ENCODE measurements around the gene ATP6V0A1. TPM values are rescaled to one million over a fixed set of nuclear protein-coding genes. Genes with fewer than 3 reads are reported as not detected.
A peak's percentile ranks its signal among the peaks of the same experiment; 100 is the strongest.

ATP6V0A1 gene
- total RNA-seq, 4 donors from 2014 or later, result 91.8 to 313 (median 115) TPM

DNA sequence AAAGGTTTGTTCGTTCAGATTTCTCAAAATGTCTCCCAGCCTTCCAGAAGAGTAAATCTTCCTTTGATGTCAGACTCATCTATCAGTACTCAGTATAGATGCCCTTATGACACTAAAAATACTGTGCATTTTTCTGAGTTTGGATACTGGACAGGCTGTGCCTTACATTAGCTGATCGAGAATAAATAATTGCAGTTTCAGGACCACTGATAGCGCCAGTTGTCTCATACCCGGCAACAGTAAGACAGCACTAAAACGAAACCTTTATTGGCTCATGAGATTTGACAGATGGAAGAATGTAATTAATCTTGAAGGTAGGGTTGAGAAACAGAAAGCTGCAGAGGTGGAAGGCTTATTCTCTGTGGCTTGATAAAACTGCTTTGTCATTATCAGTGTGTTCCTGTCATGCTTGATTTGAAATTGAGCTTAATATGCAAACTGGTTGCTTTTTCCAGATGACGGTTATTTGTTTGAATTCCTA, 1.2 kb downstream of the ATP6V0A1 start:
- Histone ChIP-seq H3K36me3 (peaks cover 0 to 3% (median 0%) of the 10 kb centered on the region in 4 donors), H3K9me3 (no peaks in the 10 kb centered on the region), H3K27me3 (no peaks in the 10 kb centered on the region), H3K4me3 (peak overlapping the region; percentile 3 to 85 (median 61)), H3K27ac (peak overlapping the region; percentile 94 to 99 (median 97)), H3K4me1 (peaks cover 17 to 57% (median 25%) of the 10 kb centered on the region in 4 donors)
- TF ChIP-seq, protein P1, sequence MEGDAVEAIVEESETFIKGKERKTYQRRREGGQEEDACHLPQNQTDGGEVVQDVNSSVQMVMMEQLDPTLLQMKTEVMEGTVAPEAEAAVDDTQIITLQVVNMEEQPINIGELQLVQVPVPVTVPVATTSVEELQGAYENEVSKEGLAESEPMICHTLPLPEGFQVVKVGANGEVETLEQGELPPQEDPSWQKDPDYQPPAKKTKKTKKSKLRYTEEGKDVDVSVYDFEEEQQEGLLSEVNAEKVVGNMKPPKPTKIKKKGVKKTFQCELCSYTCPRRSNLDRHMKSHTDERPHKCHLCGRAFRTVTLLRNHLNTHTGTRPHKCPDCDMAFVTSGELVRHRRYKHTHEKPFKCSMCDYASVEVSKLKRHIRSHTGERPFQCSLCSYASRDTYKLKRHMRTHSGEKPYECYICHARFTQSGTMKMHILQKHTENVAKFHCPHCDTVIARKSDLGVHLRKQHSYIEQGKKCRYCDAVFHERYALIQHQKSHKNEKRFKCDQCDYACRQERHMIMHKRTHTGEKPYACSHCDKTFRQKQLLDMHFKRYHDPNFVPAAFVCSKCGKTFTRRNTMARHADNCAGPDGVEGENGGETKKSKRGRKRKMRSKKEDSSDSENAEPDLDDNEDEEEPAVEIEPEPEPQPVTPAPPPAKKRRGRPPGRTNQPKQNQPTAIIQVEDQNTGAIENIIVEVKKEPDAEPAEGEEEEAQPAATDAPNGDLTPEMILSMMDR (IDR thresholded peaks at IDR 0.05), result no peak
- peak in 1 of 3 donors; percentile 8 for TF ChIP-seq POLR2AphosphoS5 (IDR thresholded peaks at IDR 0.05)
- no peak for TF ChIP-seq POLR2A (IDR thresholded peaks at IDR 0.05)
- intact Hi-C loops (cut with DNase I; ENCODE audit: low total_unique reads), result no loop called here
- 13% methylated on average over 4 to 6 of the region's 6 CpGs for WGBS, 2 donors (ENCODE audit: low coverage in 1 of 2)
- in situ Hi-C loops (cut with MboI; ENCODE audit: low pct_ligation_motif_present in 1 of 4, low pct_unique_long_range_greater_than_20kb in 1 of 4, low sequenced_read_pairs in 3 of 4), result no loop called here
- no peak for DNase-seq

DNA sequence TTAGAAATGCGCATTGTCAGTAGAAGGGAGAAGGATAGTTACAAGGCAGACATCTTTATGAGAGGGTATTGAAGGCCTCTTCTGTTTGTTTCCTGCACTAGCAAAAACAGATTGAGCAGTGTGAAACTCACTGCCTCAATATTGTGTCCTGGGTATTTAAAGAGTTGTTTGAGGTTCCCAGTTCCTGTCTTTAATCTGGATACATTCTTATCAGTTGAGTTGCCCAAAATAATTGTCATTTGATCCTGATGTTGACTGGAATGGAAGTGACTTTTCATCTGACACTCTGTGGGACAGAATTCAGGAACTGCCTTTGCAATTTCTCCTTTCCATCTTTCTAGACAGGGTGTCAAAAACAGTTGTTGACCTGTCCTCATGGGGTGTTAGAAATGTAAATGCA, 1.7 kb downstream of the ATP6V0A1 start:
- H3K4me3 ChIP-seq, result peak overlapping the region in 2 of 4 donors; percentile 58 to 85
- peak overlapping the region; percentile 94 to 99 (median 97) for H3K27ac ChIP-seq
- no peaks in the 10 kb centered on the region for H3K27me3 ChIP-seq
- H3K4me1 ChIP-seq, result peaks cover 17 to 57% (median 25%) of the 10 kb centered on the region in 4 donors
- no peak for TF ChIP-seq EP300 (IDR thresholded peaks at IDR 0.05; ENCODE audit: low read depth)
- TF ChIP-seq, protein P1 (IDR thresholded peaks at IDR 0.05), result no peak
- TF ChIP-seq POLR2AphosphoS5 (IDR thresholded peaks at IDR 0.05), result no peak
- TF ChIP-seq POLR2A (IDR thresholded peaks at IDR 0.05), result no peak
- H3K9me3 ChIP-seq, result no peaks in the 10 kb centered on the region
- WGBS, 2 donors (ENCODE audit: low coverage in 1 of 2), result 63 to 93% methylated on average over 1 of the region's 1 CpG
- in situ Hi-C loops (cut with MboI; ENCODE audit: low pct_ligation_motif_present in 1 of 4, low pct_unique_long_range_greater_than_20kb in 1 of 4, low sequenced_read_pairs in 3 of 4) (no loop called here), intact Hi-C loops (cut with DNase I; ENCODE audit: low total_unique reads) (no loop called here)
- peaks cover 0 to 3% (median 0%) of the 10 kb centered on the region in 4 donors for H3K36me3 ChIP-seq
- DNase-seq, result no peak

DNA sequence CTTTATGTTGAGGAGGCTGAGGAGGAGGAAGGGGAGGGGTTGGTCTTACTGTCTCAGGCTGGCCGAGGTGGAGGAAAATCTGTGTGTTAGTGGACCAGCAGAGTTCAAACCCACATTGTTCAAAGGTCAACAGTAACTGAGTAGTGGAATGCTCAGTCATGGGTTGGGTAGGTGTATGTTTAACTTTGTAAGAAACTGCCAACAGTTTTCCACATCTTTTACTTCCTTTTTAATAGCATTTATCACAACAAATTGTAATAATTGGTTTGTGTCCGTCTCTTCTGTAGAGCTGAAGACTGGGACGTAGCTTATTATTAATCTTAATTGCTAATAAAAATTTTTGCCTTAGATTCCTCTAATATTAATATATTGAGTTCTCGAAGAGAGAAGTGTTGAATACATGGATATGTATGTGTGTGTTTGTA, 5.3 kb downstream of the ATP6V0A1 start:
- intact Hi-C loops (cut with DNase I; ENCODE audit: low total_unique reads) (no loop called here), in situ Hi-C loops (cut with MboI; ENCODE audit: low pct_ligation_motif_present in 1 of 4, low pct_unique_long_range_greater_than_20kb in 1 of 4, low sequenced_read_pairs in 3 of 4) (no loop called here)
- 67 to 68% methylated on average over 3 to 4 of the region's 4 CpGs for WGBS, 2 donors (ENCODE audit: low coverage in 1 of 2)
- TF ChIP-seq POLR2AphosphoS5 (IDR thresholded peaks at IDR 0.05) (no peak), POLR2A (IDR thresholded peaks at IDR 0.05) (no peak), EP300 (IDR thresholded peaks at IDR 0.05; ENCODE audit: low read depth) (no peak)
- TF ChIP-seq, protein P1 (IDR thresholded peaks at IDR 0.05), result no peak
- H3K27ac ChIP-seq, result peak overlapping the region; percentile 4 to 50 (median 32)
- peaks cover 17 to 45% (median 22%) of the 10 kb centered on the region in 4 donors for H3K4me1 ChIP-seq
- peaks cover 0 to 25% (median 11%) of the 10 kb centered on the region in 4 donors for H3K36me3 ChIP-seq
- no peaks in the 10 kb centered on the region for H3K27me3 ChIP-seq
- no peak for DNase-seq
- no peak overlapping the region for H3K4me3 ChIP-seq
- H3K9me3 ChIP-seq, result no peaks in the 10 kb centered on the region

DNA sequence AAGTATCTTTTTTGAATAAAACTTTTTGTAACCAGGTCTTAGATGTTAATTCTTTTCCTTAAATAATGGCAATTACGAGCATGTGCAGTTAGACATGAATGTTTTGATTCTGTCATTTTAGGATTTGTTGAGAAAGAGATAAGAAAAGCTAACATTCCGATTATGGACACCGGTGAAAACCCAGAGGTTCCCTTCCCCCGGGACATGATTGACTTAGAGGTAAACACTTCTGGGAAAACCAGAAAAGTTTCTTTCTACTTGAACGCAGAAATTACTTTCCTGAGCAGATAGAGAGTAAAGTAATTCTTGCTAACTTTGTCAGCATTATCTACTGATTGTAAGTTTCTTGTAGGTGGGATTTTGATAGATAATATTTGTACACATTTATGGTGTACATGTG, 9.2 kb downstream of the ATP6V0A1 start:
- Histone ChIP-seq H3K27me3 (no peaks in the 10 kb centered on the region), H3K4me3 (no peak overlapping the region), H3K36me3 (peaks cover 0 to 51% (median 25%) of the 10 kb centered on the region in 4 donors), H3K4me1 (peaks cover 0 to 25% (median 10%) of the 10 kb centered on the region in 4 donors), H3K9me3 (no peaks in the 10 kb centered on the region), H3K27ac (no peak overlapping the region)
- WGBS, 2 donors (ENCODE audit: low coverage in 1 of 2), result 61 to 71% methylated on average over 5 of the region's 5 CpGs
- in situ Hi-C loops (cut with MboI; ENCODE audit: low pct_ligation_motif_present in 1 of 4, low pct_unique_long_range_greater_than_20kb in 1 of 4, low sequenced_read_pairs in 3 of 4), result no loop called here
- intact Hi-C loops (cut with DNase I; ENCODE audit: low total_unique reads), result no loop called here
- TF ChIP-seq, protein P1 (IDR thresholded peaks at IDR 0.05), result no peak
- TF ChIP-seq POLR2AphosphoS5 (IDR thresholded peaks at IDR 0.05), result no peak
- TF ChIP-seq EP300 (IDR thresholded peaks at IDR 0.05; ENCODE audit: low read depth), result no peak
- TF ChIP-seq POLR2A (IDR thresholded peaks at IDR 0.05), result no peak
- no peak for DNase-seq
